ENCODE data around the gene PEAK1.

DNA sequence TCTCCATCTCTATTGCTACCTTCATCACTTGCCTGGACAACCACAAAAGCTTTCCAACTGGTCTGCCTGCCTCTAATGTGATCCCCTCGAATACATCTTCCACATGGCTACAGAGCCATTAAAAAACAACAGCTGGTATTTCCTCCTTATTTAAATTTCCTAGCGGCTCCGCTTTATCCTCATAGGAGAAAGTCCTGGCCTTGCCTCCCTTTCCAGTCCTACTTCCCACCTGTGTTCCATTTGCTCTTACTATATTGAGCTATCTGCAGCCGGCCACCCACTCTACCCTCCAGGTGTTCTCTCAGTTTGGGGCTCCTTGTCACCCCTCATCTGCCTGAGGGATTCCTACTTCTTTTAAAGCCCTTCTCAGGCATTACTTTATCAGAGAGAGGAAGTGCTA, 299.3 kb downstream of the PEAK1 start:
- TF ChIP-seq, protein P1, sequence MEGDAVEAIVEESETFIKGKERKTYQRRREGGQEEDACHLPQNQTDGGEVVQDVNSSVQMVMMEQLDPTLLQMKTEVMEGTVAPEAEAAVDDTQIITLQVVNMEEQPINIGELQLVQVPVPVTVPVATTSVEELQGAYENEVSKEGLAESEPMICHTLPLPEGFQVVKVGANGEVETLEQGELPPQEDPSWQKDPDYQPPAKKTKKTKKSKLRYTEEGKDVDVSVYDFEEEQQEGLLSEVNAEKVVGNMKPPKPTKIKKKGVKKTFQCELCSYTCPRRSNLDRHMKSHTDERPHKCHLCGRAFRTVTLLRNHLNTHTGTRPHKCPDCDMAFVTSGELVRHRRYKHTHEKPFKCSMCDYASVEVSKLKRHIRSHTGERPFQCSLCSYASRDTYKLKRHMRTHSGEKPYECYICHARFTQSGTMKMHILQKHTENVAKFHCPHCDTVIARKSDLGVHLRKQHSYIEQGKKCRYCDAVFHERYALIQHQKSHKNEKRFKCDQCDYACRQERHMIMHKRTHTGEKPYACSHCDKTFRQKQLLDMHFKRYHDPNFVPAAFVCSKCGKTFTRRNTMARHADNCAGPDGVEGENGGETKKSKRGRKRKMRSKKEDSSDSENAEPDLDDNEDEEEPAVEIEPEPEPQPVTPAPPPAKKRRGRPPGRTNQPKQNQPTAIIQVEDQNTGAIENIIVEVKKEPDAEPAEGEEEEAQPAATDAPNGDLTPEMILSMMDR (IDR thresholded peaks at IDR 0.05; ENCODE audit: insufficient read depth, low read length): no peak
- no peak for TF ChIP-seq SPI1 (IDR thresholded peaks at IDR 0.05; ENCODE audit: borderline replicate concordance, low read depth)
- no peak for TF ChIP-seq POLR2AphosphoS5 (IDR thresholded peaks at IDR 0.05; ENCODE audit: low read depth)
